Suprapubic skin (tissue), 3 donors: ENCODE results near the gene GSTO1.
"Not testable (repeated sequence)": the region's sequence is repeated elsewhere in the genome, so short reads cannot be mapped to it uniquely, and the experiment has no call there.

Experiments used
- CTCF ChIP-seq, 2 donors: fragments of 200-600 bp in 1 of 2; fragments of 450-650 bp in 1 of 2; sonication (generic) in 1 of 2; IDR thresholded peaks; one replicate each; pipeline ENCODE4 v1.5.1; 2016 to 2019; ENCODE audit warnings: antibody characterized with exemption in 2 of 2, mild to moderate bottlenecking in 1 of 2, moderate library complexity in 1 of 2
- POLR2AphosphoS5 ChIP-seq, 3 donors: sonication (generic); formaldehyde crosslinking; IDR thresholded peaks; one replicate each; pipeline ENCODE4 v1.6.1; 2017; ENCODE audit warnings: antibody characterized with exemption in 3 of 3

GRCh38 chr10:104248931-104249330 is 5.8 kb upstream of the GSTO1 start:
- not testable (repeated sequence) for TF ChIP-seq CTCF, POLR2AphosphoS5 (IDR thresholded peaks at IDR 0.05)
